ENCODE data around the gene PLEKHA6. TPM values are rescaled to one million over a fixed set of nuclear protein-coding genes. Genes with fewer than 3 reads are reported as not detected.

Gene PLEKHA6
- total RNA-seq, 1 donor: 3.9 TPM

DNA sequence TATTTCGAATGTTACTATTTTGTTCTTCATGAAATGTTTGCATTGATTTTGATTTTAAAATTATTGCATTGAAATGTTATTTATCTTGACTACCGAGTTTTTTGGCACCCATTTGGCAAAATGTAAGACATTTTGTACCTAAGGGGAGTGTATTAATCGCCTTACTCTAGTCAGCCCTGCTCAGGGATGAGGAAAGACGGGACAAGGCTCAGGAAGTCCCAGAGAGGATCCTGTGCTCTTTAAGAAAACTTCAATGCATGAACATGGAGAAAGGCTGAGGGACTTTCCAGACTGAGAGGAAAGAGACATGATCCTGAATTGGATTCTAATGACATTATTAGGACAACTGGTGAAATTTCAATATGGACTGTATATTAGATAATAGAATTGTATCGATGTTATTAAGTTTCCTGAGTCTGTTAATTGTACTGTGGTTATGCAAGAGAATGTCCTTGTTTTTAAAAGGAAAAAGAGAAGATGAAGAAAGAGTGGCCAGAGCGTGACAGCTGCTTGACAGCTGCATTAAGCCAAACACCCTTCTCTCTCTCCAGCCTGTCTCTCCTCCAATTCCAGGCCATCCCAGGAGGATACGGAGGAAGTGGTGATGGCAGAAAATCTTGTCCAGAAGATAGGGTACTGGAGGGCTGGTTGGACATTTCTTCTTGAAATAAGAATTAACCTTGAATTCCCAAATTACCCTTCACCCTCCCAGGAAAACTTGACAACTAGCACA is 66.0 kb downstream of the PLEKHA6 start:
- H3K4me3 ChIP-seq (ENCODE audit: low read depth, low read length): no peak overlapping the region
- peak; percentile 71 for DNase-seq (ENCODE audit: low read depth)
- TF ChIP-seq, protein P1, sequence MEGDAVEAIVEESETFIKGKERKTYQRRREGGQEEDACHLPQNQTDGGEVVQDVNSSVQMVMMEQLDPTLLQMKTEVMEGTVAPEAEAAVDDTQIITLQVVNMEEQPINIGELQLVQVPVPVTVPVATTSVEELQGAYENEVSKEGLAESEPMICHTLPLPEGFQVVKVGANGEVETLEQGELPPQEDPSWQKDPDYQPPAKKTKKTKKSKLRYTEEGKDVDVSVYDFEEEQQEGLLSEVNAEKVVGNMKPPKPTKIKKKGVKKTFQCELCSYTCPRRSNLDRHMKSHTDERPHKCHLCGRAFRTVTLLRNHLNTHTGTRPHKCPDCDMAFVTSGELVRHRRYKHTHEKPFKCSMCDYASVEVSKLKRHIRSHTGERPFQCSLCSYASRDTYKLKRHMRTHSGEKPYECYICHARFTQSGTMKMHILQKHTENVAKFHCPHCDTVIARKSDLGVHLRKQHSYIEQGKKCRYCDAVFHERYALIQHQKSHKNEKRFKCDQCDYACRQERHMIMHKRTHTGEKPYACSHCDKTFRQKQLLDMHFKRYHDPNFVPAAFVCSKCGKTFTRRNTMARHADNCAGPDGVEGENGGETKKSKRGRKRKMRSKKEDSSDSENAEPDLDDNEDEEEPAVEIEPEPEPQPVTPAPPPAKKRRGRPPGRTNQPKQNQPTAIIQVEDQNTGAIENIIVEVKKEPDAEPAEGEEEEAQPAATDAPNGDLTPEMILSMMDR (IDR thresholded peaks at IDR 0.05; ENCODE audit: insufficient read depth, low read depth, low read length): no peak

DNA sequence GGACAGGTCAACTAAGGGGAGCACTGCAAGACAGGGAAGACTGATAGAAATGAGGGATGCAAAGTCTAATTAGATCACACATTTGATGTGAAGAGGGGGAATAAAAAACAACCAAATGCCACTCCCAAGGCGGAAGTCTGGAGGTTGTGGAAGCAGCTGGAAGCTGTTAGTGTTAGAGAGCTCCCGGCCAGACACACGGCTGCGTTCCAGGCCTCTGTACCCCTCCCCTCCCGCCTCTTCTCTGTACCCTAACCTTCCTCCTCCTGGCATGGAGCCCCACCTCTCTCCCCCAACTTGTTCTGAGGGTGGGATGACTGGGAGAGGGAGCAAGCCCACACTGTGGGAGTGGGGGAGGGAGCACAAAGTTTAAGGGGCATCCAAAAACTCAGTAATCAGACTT is 67.0 kb downstream of the PLEKHA6 start:
- TF ChIP-seq, protein P1 (IDR thresholded peaks at IDR 0.05; ENCODE audit: insufficient read depth, low read depth, low read length): no peak
- H3K4me3 ChIP-seq (ENCODE audit: low read depth, low read length): no peak overlapping the region
- no peak for DNase-seq (ENCODE audit: low read depth)

DNA sequence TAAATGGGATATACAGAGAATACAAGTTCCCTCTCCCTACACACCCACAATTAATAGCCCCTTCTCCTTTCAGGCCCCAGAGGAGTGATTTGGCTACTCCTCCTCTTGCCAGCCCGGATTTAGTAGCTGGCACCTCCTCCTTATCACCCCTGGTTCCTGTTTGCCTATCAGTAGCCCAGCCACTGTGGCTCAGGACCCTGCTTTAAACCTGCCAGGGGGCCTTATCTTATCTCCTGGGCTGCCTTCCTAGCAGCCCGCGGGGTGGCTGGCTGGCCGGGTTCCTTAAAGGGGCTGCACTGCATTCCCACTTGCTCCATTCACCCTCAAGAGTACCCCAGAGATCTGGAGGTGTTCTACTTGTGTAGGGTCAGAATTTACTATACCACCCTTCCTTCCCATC is 70.4 kb downstream of the PLEKHA6 start:
- TF ChIP-seq, protein P1 (IDR thresholded peaks at IDR 0.05; ENCODE audit: insufficient read depth, low read depth, low read length): no peak
- H3K4me3 ChIP-seq (ENCODE audit: low read depth, low read length): no peak overlapping the region
- no peak for DNase-seq (ENCODE audit: low read depth)

DNA sequence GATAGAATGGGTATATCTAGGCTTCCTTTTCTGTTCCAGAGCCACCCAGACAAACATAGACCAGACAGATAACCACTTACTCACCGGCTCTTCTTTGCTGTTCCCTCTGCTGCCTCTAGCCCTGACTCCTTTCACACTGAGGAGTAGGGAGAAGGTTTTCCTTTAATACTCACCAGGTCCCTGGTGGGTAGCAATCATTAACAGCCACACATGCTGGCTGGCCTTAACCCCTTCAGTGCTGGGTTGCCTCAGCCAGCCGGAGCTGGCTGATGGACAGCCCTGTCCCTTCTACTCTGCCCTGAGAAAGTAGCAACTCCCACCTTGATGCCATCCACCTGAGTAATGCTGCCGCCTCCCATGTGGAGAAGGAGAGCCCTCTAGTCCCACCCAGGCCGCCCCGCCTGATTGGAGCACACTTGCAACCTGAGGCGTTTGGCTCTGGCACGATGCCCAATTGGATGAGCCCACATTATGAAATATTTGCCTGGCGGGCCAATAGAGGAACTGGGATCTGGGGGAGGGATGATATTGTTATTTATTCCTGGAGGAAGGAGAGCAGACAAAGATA is 71.6 kb downstream of the PLEKHA6 start:
- TF ChIP-seq, protein P1 (IDR thresholded peaks at IDR 0.05; ENCODE audit: insufficient read depth, low read depth, low read length): no peak
- H3K4me3 ChIP-seq (ENCODE audit: low read depth, low read length): no peak overlapping the region

DNA sequence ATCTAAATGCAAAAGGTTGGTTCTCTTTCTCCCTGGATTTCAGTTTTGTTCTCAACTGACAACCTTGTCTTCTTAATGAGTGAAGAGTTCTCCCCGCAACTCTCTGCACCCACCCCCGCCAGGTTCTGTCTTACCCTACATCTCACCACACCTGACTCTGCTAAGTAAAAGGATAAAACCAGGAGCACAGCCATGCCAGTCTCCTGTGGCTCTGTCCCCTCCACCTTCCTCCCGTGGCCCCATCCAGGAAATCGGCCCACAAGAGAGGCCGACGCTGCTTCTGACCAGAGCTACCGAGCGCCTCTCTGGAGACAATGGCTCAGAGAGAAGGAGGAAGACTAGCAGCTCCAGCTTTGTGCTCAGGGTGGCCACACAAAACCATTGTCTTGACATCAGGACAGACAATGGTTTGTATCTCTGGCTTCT is 72.2 kb downstream of the PLEKHA6 start:
- DNase-seq (ENCODE audit: low read depth): no peak
- TF ChIP-seq, protein P1 (IDR thresholded peaks at IDR 0.05; ENCODE audit: insufficient read depth, low read depth, low read length): no peak
- no peak overlapping the region for H3K4me3 ChIP-seq (ENCODE audit: low read depth, low read length)

More for the DNA sequence above, 71.6 kb downstream of the PLEKHA6 start:
- peak; percentile 33 for DNase-seq (ENCODE audit: low read depth)

DNA sequence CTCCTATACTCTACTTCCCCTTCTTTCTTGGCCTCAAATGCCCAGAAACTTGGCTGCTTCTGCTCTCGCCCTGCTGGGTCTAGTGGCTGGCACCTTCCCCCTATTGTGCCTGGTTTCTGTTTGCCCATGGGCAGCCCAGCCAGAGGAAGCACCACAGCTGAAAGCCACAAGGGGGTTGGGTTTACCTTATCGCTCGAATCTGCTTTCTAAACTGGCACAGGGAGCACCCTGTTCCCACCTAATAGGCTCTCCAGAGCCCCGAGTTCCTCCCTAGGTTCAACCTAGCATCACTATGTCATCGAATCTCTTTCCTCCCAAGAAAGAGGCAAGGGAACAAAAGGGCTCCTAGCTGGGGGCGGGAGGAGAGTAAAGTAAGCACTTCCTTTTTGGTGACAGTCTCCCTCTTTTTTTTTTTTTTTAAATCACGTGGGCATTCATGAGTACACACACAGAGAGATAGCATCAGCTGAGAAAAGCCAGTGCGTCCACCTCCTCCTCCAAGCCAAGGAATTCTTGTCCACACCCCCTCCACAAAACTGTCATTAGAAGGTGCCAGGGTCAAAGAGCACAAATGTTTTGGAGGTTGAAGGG is 72.8 kb downstream of the PLEKHA6 start:
- DNase-seq (ENCODE audit: low read depth): peak; percentile 58
- no peak overlapping the region for H3K4me3 ChIP-seq (ENCODE audit: low read depth, low read length)
- TF ChIP-seq, protein P1 (IDR thresholded peaks at IDR 0.05; ENCODE audit: insufficient read depth, low read depth, low read length): no peak

All from fibroblast of villous mesenchyme (primary cell).